ENCODE measurements around the gene PXYLP1.

PXYLP1 gene

GRCh38 chr3:141330235-141330634 is 98.6 kb downstream of the PXYLP1 start:
- no peak for DNase-seq

GRCh38 chr3:141330718-141331376 is 99.2 kb downstream of the PXYLP1 start:
- no peak for DNase-seq

- no peak for DNase-seq
Measured at GRCh38 chr3:141331377-141332318, 100.0 kb downstream of the PXYLP1 start.

DNA sequence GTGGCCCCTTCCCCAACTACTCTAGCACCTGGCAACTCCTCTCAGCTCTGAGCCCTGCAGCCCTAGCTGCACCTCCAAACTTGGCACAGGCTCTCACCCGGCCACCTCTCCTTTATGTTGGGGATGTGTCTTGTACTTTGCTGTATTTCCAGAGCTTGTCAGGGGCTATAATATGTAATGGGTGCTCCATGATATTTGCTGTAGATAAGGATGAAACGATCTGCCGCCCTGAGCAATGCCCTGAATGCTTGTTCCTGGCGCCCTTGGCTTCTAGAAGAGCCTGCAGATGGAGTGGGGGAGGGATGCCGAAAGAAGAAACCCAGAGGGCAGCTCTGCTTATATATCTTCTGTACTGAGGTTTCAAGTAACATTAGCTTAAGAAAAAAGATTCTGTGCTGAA is 100.8 kb downstream of the PXYLP1 start:
- DNase-seq: no peak

DNA sequence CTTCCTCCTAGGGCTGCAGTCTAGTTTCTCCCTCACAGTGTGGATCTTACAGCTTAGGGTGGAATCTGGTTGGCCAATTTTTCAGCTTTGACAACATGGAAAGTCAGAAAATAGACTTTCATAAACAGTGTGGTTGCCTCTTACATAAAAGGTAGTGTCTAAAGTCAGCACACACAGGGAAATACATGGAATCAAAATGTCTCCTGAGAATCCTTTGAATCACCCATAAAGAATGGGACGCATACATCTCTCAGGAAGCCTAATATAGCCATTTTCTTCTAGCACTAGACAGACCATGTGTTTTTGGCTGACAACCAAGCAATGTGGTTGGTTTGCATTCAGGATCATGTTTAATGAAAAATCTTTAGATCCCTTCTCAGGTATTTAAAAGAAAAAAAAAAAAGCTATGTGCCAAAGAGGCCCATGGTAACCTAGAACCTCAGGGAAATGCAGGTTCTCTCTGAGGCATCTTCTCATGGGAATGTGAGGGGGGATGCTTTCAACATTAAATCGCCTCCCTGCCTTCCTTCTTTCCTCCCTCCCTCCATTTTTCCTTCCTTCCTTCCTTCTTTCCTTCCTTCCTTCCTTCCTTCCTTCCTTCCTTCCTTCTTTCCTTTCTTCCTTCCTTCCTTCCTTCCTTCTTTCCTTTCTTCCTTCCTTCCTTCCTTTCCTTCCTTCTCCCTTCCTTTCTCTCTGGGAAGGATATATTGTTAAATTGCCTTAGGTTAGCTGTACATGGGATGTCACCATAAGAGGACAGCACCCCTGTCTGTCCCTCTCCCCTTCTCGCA is 102.4 kb downstream of the PXYLP1 start:
- no peak for DNase-seq

DNA sequence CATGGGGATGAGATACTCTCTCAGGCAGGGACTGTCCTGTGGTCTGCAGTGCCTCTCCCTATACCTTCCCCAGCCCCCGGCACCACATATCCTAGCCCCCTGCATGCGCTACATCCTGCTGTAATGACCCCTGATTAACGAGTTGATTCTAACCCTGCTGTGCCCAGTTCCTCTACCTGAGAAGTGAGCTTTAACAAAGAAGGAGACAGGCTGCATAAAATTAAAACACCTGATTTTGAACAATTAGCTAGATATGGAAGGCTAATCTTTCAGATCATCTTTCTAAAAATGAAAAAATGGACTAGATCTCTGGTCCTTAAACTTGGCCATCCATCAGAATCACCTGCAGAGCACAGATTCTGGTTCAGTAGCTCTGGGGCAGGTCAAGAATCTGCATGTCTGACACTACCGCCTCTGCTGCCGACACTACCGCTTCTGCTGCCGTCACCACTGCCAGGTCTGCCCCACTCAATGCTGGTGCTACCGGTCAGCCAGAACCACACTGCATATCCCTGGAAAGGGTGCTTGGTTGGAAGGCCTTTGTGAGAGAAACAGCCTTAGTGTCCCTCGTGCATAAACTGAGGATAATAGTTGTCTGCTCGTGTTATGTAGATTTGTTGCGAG is 103.1 kb downstream of the PXYLP1 start:
- no peak for DNase-seq

- DNase-seq: no peak
Measured at GRCh38 chr3:141335531-141336061, 104.0 kb downstream of the PXYLP1 start.

- no peak for DNase-seq
Measured at GRCh38 chr3:141336672-141337522, 105.3 kb downstream of the PXYLP1 start.

DNA sequence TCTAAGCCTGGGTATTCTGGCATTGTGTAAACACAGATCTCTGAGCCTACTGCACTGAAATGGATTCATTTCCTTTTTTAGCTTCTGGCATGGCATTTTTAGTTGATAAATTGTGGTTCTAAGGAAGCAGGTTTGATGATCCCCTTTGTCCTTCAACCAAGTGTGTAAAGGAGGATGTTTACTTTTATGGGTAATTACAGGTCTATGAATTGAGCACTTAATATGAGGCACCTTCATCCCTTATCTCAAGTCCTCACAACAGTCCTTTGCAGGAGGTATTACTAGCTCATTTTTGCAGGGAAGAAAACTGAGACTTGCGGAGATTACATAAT is 105.9 kb downstream of the PXYLP1 start:
- DNase-seq: no peak

DNA sequence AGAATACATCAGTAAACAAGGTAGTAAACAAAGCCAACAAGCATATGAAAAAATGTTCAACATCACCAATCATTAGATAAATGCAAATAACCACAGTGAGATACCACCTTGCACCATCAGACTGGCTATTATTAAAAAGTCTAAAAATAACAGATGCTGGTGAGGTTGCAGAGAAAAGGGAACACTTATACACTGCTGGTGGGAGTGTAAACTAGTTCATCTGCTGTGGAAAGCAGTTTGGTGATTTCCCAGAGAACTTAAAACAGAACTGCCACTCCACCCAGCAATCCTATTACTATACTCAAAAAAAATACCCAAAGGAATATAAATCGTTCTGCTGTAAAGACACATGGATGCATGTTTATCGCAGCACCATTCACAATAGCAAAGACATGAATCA is 106.4 kb downstream of the PXYLP1 start:
- no peak for DNase-seq

DNA sequence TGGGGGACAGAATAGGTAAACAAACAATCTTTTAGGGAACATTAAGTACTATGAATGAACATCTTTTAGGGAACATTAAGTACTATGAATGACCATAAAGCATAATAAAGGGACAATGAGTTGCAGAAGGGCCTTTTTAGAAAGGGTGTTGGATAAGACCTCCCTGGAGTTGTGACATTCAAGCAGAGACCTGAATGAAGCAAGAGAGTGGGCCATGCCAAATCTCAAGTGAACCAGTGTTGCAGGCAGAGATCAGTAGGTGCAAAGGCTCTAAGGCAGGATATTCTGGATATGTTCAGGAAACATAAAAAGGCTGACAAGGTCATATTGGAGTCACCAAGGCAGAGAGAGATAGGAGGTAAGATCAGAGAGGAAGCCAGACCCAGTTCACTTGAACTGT is 107.3 kb downstream of the PXYLP1 start:
- no peak for DNase-seq

DNA sequence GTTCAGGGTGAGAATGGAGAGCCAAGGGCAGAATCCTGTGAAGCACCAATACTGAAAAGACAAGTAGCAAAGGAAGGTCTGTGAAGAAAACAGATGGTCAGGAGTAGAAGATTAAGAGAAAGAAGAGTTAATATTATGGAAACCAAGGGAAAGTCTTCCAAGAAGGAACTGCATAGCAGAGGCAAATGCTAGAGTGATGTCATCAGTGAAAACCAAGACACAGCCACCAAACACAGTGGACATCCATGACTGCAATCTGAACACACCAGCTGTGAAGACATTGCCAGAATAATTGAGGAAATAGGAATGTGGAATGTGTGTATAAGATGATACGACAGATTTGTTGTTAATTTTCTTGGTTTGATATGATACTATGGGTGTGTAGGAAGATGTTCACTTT is 109.9 kb downstream of the PXYLP1 start:
- DNase-seq: no peak

DNA sequence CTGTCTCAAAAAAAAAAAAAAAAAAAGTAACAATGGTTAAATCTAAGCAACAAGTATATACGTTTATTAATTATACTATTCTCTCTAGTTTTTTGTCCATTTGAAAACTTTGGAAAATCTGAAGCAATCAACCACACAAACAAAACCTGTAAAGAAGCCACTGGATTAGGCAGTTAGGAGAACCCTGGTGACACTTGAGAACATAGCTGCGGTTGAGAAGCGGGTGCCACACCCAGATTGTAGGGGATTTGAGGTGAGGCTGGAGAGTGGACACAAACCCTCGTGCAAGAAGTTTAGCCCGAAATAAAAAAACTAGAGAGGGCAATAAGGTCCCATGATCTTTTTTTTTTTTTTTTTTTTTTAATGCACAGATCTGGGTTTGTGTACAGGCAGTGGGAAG is 110.8 kb downstream of the PXYLP1 start:
- no peak for DNase-seq

DNA sequence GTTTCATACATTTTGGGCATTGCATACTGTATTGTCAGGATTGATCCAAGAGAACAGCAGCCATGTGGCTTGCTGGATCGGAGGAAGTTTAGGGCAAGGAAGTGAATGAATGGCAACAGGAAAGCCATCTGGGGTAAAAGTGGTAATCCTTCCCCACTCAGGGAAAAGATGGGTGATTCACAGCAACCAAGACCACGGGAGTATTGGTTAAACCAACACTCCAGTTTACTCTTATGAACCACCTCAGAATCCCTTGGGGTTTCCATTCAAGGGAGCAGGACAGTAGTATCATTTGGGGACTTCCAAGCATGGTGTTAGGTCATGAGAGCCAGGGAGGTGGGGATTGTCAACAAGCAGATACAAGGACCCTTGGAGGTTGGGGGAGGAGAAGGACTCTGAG is 111.5 kb downstream of the PXYLP1 start:
- no peak for DNase-seq

- no peak for DNase-seq
Measured at GRCh38 chr3:141343865-141344271, 112.2 kb downstream of the PXYLP1 start.

All from SIG-M5 (cell line).